ENCODE data around the gene RBPJL.

RBPJL gene

DNA sequence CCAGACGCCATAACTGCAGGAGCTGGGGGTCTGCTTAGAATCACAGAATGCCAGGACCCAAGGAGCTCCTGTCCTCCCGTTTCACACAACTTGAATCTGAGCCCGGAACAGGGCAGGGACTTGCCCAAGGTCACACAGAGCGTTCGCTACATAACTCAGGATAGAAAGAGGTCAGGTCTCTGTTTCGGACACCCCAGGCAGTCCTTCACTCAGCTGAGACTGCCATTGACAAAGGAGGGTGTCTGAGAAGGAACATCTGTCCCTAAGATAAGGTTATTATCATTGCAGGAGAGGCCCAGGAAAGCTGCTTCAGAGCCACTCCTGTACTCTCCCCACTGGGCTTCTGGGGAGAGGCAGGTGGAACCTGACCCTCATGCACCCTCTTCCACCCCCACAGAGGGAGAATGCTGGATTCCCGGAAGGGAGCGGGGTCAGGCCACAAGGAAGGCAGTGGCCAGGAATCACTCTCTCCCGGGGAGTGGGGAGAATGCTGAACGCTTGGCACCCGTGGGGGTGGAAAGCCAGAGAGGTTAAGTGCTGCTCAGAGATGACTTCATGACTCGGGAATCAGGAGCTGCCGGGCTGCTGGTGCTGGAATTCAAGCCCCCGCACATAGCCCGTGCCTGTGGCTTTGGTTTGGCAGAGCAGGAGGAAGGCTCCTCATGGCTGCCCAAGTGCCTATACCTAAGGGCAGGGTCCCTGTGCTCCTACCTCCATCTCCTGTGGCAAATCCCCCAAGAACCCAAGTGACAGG, 30.9 kb downstream of the RBPJL start:
- Histone ChIP-seq H3K4me3 (ENCODE audit: low read depth in 1 of 2, low read length in 1 of 2) (no peak overlapping the region), H3K9me3 (no peaks in the 10 kb centered on the region), H3K27me3 (no peaks in the 10 kb centered on the region), H3K4me1 (ENCODE audit: control insufficient read depth in 1 of 2, insufficient read depth in 1 of 2, low read depth in 1 of 2, low read length in 1 of 2) (no peaks in the 10 kb centered on the region), H3K36me3 (no peaks in the 10 kb centered on the region), H3K27ac (no peak overlapping the region)
- no peak for TF ChIP-seq CTCF (IDR thresholded peaks at IDR 0.05)

DNA sequence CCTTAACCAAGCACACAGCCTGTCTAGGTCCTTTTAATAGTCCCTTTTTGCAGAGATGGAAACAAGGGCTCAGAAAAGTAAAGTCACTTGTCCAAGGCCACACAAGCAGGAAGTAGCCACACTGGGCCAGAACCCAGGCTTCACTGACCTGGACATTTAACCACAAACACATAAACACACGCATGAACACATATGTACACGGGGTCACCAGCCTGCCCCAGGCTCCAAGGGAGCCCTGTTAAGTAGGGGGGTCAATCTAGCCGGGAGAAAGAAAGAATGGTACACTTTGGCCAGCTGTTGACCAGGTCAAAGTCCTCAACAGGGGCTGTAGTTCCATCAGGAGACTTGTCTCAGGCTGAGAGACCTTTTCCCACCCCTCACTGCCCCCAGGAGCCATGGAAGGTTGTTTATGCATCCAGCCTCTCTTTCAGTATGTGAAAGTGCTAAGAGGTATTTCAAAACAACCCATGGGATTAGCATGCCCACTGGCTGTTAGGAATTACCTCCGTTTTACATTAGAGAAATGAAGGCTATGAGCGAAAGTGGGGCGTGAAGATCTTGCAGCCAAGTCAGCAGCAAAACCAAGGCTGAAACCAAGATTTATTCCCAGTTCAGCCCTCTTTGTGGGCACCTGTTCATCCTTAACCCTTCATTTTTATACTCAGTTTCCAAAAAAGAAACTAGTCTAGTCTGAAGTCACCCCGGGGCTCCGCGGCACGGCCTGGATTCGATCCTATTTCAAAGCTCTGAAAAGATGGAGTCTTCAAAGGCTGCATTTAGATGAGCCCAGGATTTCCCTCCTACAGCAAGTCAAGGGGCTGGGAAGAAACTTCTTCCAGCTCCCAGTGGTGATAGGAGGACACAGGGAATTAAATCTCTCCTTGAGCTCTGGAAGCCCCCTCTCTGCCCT, 31.7 kb downstream of the RBPJL start:
- Histone ChIP-seq H3K9me3 (no peaks in the 10 kb centered on the region), H3K36me3 (no peaks in the 10 kb centered on the region), H3K27ac (no peak overlapping the region), H3K4me3 (ENCODE audit: low read depth in 1 of 2, low read length in 1 of 2) (no peak overlapping the region), H3K4me1 (ENCODE audit: control insufficient read depth in 1 of 2, insufficient read depth in 1 of 2, low read depth in 1 of 2, low read length in 1 of 2) (no peaks in the 10 kb centered on the region), H3K27me3 (peaks cover 5% of the 10 kb centered on the region)
- no peak for TF ChIP-seq CTCF (IDR thresholded peaks at IDR 0.05)

GRCh38 chr20:45339084-45339483, 32.4 kb downstream of the RBPJL start:
- Histone ChIP-seq H3K27me3 (peaks cover 8% of the 10 kb centered on the region), H3K4me1 (ENCODE audit: control insufficient read depth in 1 of 2, insufficient read depth in 1 of 2, low read depth in 1 of 2, low read length in 1 of 2) (no peaks in the 10 kb centered on the region), H3K4me3 (ENCODE audit: low read depth in 1 of 2, low read length in 1 of 2) (no peak overlapping the region), H3K9me3 (no peaks in the 10 kb centered on the region), H3K27ac (no peak overlapping the region), H3K36me3 (no peaks in the 10 kb centered on the region)
- no peak for TF ChIP-seq CTCF (IDR thresholded peaks at IDR 0.05)

GRCh38 chr20:45339799-45340198, 33.2 kb downstream of the RBPJL start:
- peaks cover 15% of the 10 kb centered on the region for H3K27me3 ChIP-seq
- H3K4me1 ChIP-seq (ENCODE audit: control insufficient read depth in 1 of 2, insufficient read depth in 1 of 2, low read depth in 1 of 2, low read length in 1 of 2) = no peaks in the 10 kb centered on the region
- H3K27ac ChIP-seq = no peak overlapping the region
- TF ChIP-seq CTCF (IDR thresholded peaks at IDR 0.05) = no peak
- H3K4me3 ChIP-seq (ENCODE audit: low read depth in 1 of 2, low read length in 1 of 2) = no peak overlapping the region
- no peaks in the 10 kb centered on the region for H3K9me3 ChIP-seq
- H3K36me3 ChIP-seq = no peaks in the 10 kb centered on the region

DNA sequence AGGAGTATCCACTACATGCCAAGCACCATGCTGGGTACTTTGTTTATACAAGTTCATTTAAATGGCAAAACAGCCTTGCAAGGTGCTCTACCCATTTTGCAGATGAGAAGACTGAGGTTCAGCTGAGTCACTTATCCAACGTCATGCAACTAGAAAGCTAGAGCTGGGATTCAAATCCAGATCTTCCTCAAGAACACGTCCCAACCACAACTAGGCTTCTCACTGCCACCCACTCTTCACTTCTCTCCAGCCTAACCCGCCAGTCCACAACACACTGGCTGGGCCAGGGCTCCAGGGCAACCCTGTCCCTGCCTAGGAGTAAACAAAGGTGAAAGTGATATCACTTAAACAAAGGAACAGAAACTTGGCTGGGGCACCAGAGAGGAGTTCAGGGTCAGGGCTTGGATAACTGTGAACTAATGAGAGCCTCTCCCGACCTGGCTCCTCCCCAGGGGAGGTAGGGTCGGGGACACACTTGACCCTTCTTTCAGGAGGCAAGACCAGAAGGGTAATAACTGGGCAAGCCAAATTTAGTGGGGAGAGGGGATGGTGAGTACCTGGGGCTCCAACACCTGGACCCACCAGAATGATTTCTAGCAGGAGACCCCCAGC, 33.7 kb downstream of the RBPJL start:
- Histone ChIP-seq H3K4me3 (ENCODE audit: low read depth in 1 of 2, low read length in 1 of 2) (no peak overlapping the region), H3K27ac (no peak overlapping the region), H3K27me3 (peaks cover 21% of the 10 kb centered on the region), H3K36me3 (no peaks in the 10 kb centered on the region), H3K9me3 (no peaks in the 10 kb centered on the region), H3K4me1 (ENCODE audit: control insufficient read depth in 1 of 2, insufficient read depth in 1 of 2, low read depth in 1 of 2, low read length in 1 of 2) (no peaks in the 10 kb centered on the region)
- no peak for TF ChIP-seq CTCF (IDR thresholded peaks at IDR 0.05)

Measured in neutrophil (primary cell).